CD4-positive, alpha-beta T cell treated with Interleukin-4 for 1 hour (primary cell): ENCODE data around the gene SNAP23.
A peak's percentile ranks its signal among the peaks of the same experiment; 100 is the strongest.

Experiments used
- DNase-seq, 2 donors: peaks; one replicate each; pipeline ENCODE4 v3.0.0-alpha.2; 2020 to 2022

The SNAP23 gene

DNA sequence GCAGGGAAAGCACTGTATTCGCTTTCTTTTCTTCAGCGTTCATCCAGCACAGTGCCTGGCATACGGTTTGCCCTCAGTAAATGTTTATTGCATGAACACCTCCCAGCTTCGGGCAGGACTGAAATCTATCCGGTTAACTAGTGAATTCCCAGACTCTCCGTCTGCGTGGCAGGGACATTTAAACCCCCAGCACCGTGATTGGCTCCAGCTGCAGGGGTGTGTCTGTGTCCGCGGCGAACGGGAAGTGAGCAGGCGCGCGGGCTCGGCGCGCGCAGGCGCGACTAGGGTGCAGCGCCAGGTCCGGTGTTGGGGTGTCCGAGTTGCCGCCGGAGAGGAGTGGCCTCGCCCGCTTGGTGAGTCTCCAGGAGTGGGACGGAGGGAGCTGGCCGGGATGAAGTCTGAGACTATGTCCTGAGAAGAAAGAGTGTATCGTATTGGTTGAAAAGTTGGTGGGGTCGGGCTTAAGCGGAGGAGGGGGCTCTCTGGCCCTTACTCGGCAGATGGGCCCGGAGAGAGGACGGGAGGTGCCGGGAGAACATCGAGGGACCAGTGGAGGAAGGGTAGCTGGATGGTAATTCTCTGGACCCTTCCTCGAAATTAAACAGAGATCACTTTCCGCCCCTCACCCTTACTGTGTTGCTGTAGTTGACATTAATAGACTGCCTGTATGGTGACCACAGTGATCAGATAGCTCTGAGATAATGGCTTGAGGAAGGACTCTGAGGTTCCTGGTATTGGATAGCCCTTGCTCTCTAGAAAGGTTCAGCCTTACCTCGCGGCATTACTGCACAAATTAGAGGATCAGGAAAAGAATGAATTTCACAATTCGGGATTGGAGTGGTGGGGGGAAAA, at the start of gene SNAP23:
TSS of gene SNAP23 (plus strand) at position 274 of the 852 bp plus-strand sequence. CDS start 16,213 bp downstream, outside the sequence.
- peak; percentile 85 to 86 for DNase-seq

DNA sequence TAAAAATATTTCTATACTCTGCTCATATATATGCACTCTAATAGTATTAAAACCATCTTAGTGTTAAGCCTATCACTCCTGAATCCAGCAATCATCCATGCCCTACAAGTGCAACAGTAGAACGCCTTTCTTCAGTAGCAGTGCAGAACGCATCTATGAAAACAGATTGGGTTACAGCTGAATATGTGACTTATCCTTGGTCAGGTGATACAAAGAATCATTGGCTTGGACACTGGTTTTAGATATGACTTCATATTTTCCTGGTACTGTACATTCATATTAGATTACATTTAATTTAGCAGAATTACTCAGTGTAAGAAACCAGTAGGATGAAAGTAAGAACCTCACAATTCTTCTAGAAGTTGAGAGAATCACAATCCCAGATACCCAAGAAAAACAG, 47.8 kb upstream of the SNAP23 start:
- DNase-seq = no peak

DNA sequence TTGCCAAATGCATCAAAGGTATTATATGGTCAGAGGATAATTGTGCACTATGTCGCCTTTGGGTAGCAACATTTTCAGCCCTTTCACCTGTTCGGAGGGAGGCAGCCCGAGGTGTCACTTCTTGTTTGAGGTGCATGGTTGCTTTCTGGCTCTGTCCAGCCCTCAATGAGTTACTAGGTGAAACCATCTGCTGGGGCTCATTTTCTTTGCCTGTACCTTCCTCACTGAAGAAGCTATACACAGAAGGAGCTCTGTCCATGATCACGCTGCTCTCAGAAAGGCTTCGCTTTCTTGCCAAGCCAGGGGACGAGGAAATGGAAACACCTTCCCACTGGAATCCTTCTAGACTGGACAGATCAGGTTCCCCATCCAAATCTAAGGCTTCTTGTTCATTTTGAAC, 47.2 kb upstream of the SNAP23 start:
- DNase-seq = no peak

DNA sequence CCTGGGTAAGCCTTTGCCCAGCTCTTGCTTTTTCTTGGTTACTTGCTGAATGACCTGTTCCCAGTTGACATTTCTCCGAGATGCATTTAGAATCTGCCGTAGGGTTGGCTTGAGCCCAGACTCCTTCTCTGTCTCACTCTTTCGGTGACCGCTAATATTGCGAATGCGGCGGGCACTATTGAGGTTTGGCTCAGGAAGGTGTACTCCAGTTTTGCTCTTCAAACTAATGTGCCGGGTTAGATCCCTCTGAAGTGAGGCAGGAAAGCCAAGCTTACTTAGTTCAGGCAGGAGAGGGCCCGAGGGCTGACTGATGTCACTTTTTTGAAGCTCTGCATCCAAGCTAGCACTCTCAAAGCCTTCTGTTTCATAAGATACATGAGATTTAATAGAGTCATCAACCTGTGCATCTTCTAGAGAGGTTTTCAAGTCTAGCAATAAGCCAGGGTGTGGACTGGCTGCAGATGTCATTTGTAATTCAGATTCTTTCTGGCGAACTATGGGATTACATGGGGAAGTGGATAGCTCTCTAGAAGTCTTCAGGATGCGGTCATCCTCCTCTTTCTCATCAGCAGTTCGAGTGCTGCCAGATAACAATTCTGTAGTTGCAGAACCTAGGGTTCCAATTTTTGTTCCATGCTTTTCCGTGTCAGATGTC, 45.5 kb upstream of the SNAP23 start:
- no peak for DNase-seq

DNA sequence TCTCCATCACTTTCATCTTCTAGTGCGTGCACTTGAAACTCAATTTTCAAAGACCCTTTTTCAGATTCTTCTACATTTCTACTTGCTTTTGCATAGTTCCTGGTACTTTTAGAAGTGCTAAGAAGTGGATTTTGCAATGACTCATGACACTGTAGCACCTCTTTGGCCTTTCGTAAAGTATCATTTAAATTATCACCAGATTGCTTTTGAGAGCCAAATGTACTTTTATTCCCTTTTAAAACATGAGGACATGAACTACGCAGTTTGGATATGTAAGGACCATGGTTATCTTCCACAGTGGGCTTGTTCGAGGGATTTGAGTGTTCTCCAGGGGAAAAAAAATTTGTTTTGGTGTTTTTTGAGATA, 45.0 kb upstream of the SNAP23 start:
- DNase-seq = no peak

DNA sequence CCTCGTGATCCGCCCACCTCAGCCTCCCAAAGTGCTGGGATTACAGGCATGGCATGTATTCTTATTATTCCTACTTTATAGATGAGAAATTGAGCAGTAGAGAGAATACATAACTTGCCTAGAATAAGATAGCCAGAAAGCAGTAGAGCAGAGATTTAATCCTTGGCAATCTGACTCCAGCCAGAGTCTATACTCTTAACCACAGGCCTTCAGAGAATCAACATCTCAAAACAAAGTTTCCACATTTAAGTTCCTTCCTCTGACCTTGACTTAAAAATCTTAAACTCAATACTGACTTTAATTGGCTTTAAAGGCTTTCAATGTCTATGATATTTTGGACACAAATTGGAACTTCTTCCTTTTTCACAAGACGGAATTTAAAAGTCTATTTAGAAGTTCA, 41.6 kb upstream of the SNAP23 start:
- DNase-seq = no peak

DNA sequence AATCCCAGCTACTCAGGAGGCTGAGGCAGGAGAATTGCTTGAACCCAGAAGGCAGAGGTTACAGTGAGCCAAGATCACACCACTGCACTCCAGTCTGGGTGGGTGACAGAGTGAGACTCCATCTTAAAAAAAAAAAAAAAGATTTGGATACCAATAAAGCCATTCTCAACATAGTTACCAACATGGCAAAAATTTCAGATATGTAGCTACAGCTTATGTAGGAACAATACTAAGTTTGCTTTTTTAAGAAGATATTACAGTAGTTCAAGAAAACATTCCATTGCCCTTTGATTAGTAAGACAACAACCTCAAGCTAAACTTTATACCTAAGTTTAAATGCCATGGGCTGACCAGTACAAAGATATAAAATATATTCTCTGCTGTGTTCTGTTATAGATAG, 38.9 kb upstream of the SNAP23 start:
- no peak for DNase-seq

DNA sequence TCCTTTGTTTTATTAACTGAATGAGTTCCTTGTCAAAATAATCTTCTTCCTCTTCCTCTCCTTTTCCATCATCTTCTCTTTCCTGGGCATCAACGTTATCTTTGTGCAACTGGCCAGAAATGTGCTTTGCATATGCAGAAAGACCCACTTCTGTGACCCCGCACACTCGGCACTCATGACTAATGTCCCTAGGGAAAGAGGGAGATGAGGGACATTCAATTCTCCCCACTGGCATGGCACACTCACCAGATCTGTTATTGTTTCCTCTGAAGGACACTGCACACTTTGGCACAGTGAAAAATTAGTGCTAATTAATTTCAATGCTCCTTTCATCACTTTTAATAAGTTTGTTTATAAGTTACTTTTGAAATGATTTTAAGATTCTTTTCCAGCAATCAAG, 38.5 kb upstream of the SNAP23 start:
- DNase-seq = no peak

DNA sequence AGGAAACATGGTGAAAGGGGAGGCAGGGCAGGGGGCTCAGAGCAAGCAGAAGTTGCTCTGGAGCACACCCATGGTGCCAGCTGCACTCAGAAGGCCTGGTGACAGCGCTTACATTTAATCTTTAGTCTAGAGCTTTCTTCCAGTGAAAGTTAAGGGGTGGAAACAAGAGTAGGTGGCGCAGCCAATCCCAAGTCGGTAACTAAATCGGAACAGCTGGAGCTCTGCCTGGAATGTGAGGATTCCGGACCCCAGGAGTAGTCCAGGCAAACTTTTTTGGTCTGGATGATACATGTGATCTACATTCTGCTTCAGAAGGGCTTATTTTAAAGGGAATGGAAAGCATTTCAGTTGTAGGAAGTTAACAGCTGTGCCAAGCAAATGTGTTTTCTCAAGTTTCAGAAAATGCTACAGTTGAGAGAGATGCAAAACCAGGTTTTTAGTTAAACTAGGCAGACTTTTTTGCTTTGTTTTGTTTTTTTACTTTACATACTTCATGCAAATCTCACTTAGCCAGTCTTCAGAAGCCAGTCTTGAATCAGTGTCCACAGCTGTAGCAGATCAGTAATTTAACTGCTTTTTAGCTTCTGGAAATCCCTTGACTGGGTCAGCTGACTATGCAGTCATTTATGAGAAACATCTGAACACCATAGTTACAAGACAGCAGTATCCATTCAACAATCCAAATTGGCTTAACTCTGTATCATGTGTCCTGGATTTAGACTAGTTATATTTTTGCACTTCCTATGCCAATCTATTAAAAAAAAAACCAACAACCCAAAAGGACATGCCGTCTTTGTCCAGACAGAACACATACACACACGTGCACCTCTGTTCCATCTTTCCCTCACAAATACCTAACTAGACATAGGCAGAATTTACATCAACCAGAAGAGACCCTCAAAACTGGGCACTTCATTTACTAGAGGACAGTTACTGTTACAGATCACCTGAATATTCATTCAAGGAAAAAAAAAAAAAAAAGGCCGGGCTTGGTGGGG, 37.7 kb upstream of the SNAP23 start:
- no peak for DNase-seq

DNA sequence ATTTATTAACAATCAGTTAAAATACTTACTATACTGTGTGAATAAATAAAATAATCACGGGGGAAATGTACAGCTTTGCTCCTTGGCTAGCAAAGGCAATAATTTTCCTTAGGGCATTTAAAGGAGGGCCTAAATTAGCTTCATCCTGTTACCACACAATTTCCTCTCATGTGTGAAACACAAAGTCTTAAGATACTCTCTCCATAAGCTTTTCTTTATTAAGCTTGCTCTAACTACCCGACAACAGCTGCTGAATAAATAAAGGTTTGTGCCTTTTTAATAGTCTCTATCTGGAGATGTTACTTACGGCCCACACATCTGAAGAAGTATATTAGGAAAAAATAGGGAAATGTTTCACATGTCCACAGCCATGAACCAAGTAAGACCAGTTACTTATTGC, 34.2 kb upstream of the SNAP23 start:
- no peak for DNase-seq

DNA sequence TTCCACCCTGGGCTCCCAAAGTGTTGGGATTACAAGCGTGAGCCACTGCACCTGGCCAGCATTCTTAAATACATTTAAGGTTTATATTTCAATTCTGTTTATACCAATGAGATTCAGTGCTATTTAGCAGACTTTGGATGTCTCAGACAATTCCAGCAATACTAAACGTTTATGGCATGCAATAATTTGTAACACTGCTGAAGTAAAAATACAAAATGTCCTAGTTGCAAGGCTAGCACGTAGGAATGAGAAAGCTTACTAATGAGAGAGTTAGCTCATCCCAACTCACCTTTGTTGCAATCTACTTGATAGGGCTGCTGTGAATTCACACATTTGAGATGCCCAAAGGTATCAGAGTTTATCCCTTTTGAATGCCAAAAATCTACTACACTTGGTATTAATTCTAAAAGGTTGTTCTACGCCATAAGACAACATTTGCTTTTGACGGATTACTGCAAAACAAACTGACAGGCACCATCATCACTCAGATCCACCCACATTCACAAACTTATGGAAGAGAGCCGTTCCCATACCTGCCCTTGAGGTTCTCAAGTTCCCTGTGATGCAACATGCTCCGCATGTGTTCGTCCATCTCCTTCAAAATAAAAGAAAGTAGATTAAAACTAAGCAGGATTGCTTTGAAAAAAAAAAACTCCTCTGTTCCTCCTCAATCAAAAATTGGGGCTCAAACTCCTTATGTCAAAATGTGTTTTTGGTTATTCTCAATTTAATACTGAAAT, 29.7 kb upstream of the SNAP23 start:
- no peak for DNase-seq

DNA sequence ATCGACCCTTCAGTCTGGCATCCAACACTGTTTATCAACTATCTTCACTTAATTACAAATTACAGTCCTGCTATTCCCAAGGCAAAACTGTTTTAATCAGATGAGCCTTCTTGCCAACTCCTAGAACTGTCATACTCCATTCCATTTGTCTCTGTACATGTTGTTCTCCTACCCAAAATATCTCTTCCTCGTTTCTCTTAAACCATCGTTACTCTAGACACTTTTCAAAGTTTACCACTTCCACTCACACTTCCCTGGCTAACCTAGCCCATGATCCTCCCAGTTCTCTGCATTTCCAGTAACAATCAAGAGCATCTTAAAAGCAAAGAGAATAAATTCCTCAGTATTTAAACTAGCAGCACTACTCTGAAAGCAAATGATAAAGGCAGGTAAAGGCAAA, 24.4 kb upstream of the SNAP23 start:
- no peak for DNase-seq

DNA sequence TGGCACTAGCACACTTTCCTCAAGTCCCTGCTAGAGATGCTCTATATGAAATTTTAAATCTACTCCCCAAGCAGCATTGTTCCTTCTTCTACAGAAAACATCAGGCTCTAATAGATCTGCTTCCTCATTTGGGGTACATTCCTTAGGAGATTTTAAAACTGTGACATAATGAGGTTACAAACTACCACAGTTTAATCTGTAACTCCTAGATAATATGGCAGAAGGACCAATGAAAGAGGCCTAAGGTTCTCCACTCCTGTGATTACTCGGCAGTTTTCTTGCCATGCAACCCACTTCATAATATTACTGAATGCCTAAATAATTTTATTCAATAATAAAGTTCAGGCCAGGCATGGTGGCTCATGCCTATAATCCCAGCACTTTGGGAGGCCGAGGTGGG, 20.6 kb upstream of the SNAP23 start:
- no peak for DNase-seq

DNA sequence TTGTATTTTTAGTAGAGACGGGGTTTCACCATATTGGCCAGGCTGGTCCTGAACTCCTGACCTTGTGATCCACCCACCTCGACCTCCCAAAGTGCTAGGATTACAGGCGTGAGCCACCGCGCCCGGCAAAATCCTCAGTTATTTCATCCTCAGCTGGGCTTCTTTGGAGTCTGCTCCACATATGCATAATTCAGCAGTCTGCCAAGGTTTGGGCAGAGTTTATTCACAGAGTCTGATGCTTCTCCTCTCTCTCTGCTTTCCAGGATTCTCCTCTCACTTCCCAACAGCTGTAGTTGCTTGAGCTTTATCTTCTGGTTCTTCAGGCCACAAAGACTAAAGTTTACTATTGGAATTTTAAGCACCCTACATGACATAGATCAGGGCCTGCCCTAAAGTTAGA, 12.7 kb upstream of the SNAP23 start:
- no peak for DNase-seq

DNA sequence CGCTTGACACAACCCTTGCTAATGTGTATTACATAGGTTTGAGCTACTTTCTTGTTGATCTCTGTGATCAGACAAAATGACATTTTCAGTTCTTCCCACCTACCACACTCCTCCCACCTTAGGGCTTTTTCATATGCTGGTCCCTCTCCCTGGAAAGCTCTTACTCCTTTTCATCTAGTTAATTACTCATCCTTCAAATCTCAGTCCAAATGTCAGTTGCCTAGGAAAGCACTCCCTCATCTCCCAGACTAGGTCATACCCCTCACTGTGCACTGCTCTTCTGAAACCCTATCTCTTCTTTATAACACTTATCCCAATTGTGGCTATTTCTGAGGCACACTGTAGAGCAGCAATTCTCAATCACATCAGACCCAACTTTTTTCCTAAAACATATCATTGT, 11.8 kb upstream of the SNAP23 start:
- DNase-seq = no peak

DNA sequence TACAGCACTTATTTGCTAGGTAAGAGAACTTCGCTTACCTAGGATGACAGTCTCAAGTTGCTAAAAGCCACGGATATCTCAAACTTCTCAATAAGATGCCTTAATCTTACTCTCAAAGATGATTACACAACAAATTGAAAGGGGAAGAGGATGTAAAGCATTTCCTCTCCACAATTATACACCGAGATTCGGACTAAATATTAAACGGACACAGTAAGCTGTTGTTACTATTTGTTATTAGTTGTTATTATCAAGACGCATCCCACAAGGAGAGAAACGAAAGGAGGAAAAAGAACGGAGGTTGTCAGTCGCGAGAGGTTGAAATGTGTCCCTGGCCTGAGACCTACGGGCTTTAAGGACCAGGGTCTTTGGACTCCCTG, 5.2 kb upstream of the SNAP23 start:
- DNase-seq = peak in 1 of 2 donors; percentile 22

DNA sequence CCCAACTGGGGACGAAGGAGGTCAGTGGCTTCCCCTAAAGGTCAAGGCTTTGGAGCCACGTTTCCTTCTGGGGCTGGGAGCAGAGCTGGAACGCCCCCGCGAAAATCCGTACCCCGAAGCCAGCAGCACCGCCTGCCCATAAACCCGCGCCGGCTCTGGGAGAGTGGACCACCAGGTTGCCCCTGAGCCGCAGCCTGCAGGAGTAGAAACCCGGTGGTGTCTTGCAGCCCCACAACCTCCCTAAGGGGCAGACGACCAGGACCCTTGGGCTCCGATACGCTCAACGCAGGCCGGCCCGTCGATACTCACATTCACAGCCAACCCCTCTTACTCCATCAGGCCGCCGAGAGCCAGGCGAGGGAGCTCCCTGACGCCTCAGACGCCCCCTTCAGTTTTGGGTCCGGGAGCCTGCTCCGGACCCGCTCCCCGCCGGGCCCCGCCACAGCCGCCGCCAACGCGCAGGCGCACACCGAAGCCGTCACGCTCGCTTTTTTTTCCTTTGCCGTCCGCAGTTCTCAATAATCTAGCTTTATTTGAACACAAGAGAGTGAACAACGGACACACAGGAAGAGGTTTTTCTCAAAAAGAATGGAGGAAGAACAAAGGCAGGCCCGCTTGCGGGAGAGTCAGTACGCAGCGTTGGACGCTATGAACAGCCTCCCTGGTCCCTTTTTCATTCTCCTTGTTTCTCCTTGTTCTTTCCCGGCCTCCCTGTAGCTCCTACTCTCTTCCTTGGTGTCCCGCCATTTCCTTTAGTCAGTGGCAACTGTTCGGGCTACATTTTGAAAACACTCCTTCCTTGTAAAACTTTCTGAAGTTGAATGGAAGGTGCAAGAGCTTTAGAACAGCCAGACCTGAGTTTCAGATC, 4.5 kb upstream of the SNAP23 start, which contains the start of gene ZNF106:
TSS of gene ZNF106 (minus strand) at position 471 of the 868 bp plus-strand sequence. CDS start 18,852 bp downstream, outside the sequence.
- DNase-seq = peak; percentile 91 to 94

DNA sequence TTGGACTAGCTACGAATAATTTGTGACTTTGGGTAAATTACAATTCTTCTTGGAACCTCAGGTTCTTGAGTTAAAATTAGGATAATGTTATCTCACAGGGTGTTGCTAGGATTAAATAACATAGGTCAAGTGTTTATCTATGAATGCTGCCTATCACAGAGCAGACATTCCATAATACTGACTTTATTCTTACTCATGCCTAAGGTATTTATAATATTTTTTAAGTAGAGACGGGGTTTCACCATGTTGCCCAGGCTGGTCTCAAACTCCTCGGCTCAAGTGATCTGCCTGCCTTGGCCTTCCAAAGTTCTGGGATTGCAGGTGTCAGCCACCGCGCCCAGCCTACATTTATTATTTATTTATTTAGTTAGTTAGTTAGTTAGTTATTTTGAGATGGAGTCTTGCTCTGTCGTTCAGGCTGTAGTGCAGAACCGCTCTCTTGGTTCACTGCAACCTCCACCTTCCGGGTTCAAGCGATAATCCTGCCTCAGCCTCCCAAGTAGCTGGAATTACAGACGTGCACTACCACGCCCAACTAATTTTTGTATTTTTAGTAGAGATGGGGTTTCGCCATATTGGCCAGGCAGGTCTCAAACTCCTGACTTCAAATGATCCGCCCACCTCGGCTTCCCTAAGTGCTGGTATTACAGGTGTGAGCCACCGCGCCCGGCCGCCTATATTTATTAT, 3.8 kb upstream of the SNAP23 start:
- DNase-seq = no peak

DNA sequence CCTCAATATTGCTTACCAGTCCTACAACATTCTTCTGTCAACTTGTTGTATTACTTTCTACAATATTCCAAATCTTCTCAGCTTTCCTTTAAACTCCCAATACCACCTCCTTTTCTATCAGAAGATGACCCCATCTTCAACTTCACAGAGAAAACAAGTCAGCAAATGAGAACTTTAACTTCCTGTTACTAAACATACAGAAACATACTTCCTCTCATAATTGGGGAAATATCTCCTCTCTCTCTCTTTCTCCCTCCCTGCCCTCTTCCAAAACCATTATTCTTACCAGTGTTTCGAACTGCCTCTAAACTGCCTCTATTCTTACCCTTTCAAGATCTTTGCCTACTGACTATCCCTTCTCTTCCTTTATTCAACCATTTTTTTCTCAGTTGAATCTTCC, 1.8 kb upstream of the SNAP23 start:
- no peak for DNase-seq

DNA sequence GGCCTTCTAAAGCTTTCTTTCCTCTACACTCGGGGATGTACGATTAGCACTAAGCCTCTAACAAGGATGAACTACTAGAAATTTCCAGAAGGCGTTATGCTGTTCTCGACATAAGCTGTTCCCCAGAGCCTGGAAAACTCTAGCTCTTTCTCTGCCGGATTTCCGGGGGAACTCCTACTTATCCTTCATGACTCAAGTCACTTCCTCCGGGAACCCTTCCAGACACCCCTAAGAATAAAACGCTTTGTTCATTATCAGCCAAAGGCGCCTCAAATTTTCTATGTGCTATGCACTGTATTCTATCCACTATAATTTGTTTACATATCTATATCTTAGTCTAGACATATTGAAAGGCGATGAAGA, 455 bp upstream of the SNAP23 start:
- peak in 1 of 2 donors; percentile 43 for DNase-seq
